HCT116 (cell line): ENCODE measurements around the gene TMEM222. TPM values are rescaled to one million over a fixed set of nuclear protein-coding genes. Genes with fewer than 3 reads are reported as not detected.

Source experiments
- ATAC-seq: fragments of 200-7000 bp; cut with Tn5 transposase; 2 replicates; pipeline ENCODE4 v1.9.1; 2020; ENCODE audit warnings: mild to moderate bottlenecking, moderate library complexity
- BruUV-seq: library from RNA; stranded (reverse); fragments of 400-500 nt; replicated peaks from 2 replicates; lab custom pipeline; 2021; lab: Mats Ljungman, UMichigan
- CTCF ChIA-PET: fragments of 300-600 bp; sonication (Branson Sonifier 250); formaldehyde crosslinking; loops from one replicate; lab custom pipeline; 2021; ENCODE audit warnings: antibody characterized with exemption; lab: Charles Lee
- POLR2A ChIA-PET: fragments of 300-600, 350-600 bp; sonication (Branson Sonifier 250); formaldehyde crosslinking; loops from one replicate; lab custom pipeline; 2021; ENCODE audit warnings: antibody characterized with exemption; lab: Charles Lee
- RAD21 ChIA-PET, 2 experiments: fragments of 300-600 bp; sonication (Branson Sonifier 250); formaldehyde crosslinking; loops; one replicate each; lab custom pipeline; 2023; ENCODE audit warnings: low total read pairs in 2 of 2; ENCODE audit not compliant: uncharacterized antibody in 2 of 2, unreplicated experiment in 2 of 2, low non-redundant PET in 1 of 2; lab: Charles Lee
- DNase-seq: peaks from one replicate; pipeline ENCODE4 v3.0.0-alpha.2; 2010; ENCODE audit warnings: low read depth, low spot score
- H2AFZ ChIP-seq: fragments of 200-600 bp; shearing (Covaris generic), sonication (generic); 2 replicates; pipeline ENCODE4 v1.6.1; 2017; ENCODE audit warnings: low read depth, mixed run types, mixed read lengths, antibody characterized with exemption, low read length; ENCODE audit not compliant: poor library complexity, severe bottlenecking
- H3K27ac ChIP-seq: 2 replicates; pipeline ENCODE4 v1.5.1; 2012; ENCODE audit warnings: low read depth, low read length
- H3K27me3 ChIP-seq: fragments of 200-600 bp; sonication (generic); 2 replicates; pipeline ENCODE4 v1.6.1; 2016; ENCODE audit warnings: mixed run types, low read length, mixed read lengths; ENCODE audit not compliant: insufficient read depth
- H3K36me3 ChIP-seq, 2 experiments: fragments of 200-500 bp in 1 of 2; fragments of 200-600 bp in 1 of 2; sonication (Bioruptor generic) in 1 of 2; sonication (generic) in 1 of 2; 2 replicates each; pipeline versions ENCODE4 v1.5.1 to v1.6.1; 2014 to 2016; ENCODE audit warnings: low read length in 2 of 2, inconsistent platforms in 1 of 2, mixed read lengths in 1 of 2, mixed run types in 1 of 2; ENCODE audit not compliant: insufficient read depth in 2 of 2, control insufficient read depth in 1 of 2
- H3K4me1 ChIP-seq, 2 experiments: fragments of 200-600 bp in 1 of 2; sonication (generic) in 1 of 2; 2 replicates each; pipeline versions ENCODE4 v1.5.1 to v1.6.1; 2012 to 2017; ENCODE audit warnings: low read length in 2 of 2, inconsistent platforms in 1 of 2, mild to moderate bottlenecking in 1 of 2, mixed read lengths in 1 of 2, mixed run types in 1 of 2, moderate library complexity in 1 of 2; ENCODE audit not compliant: insufficient read depth in 2 of 2, control insufficient read depth in 1 of 2
- H3K4me2 ChIP-seq: fragments of 200-600 bp; sonication (generic); 2 replicates; pipeline ENCODE4 v1.6.1; 2017; ENCODE audit warnings: mixed run types, low read length, mixed read lengths
- H3K4me3 ChIP-seq, 2 experiments: fragments of 200-600 bp in 1 of 2; sonication (generic) in 1 of 2; replicated peaks in 1 of 2; 2 replicates each; pipeline ENCODE4 v1.5.1; 2011 to 2016; ENCODE audit warnings: low read length in 2 of 2, control low read depth in 1 of 2, low read depth in 1 of 2, mild to moderate bottlenecking in 1 of 2, mixed read lengths in 1 of 2, mixed run types in 1 of 2
- H3K79me2 ChIP-seq: fragments of 200-600 bp; sonication (generic); 2 replicates; pipeline ENCODE4 v1.6.1; 2017; ENCODE audit warnings: mild to moderate bottlenecking, mixed run types, low read length, moderate library complexity, mixed read lengths; ENCODE audit not compliant: insufficient read depth
- H3K9ac ChIP-seq: fragments of 200-600 bp; sonication (generic); 2 replicates; pipeline ENCODE4 v1.6.1; 2016; ENCODE audit warnings: low read length, mixed read lengths
- H3K9me2 ChIP-seq: fragments of 200-600 bp; sonication (generic), shearing (Covaris generic); 2 replicates; pipeline ENCODE4 v1.6.1; 2017; ENCODE audit warnings: mixed run types, mild to moderate bottlenecking, moderate library complexity; ENCODE audit not compliant: insufficient read depth
- H3K9me3 ChIP-seq, 2 experiments: fragments of 200-500 bp in 1 of 2; fragments of 200-600 bp in 1 of 2; sonication (Bioruptor generic) in 1 of 2; sonication (generic) in 1 of 2; 2 replicates each; pipeline ENCODE4 v1.6.1; 2014 to 2017; ENCODE audit warnings: low read length in 2 of 2, mixed read lengths in 2 of 2, inconsistent platforms in 1 of 2, low read depth in 1 of 2, mild to moderate bottlenecking in 1 of 2, mixed run types in 1 of 2, moderate library complexity in 1 of 2; ENCODE audit not compliant: control insufficient read depth in 1 of 2, insufficient read depth in 1 of 2
- H4K20me1 ChIP-seq: fragments of 200-600 bp; sonication (generic), shearing (Covaris generic); 2 replicates; pipeline ENCODE4 v1.6.1; 2017; ENCODE audit warnings: mixed run types, mild to moderate bottlenecking, moderate library complexity; ENCODE audit not compliant: insufficient read depth
- CBX3 ChIP-seq: IDR thresholded peaks from 2 replicates; pipeline ENCODE4 v1.6.1; 2012; ENCODE audit warnings: low read depth
- CEBPB ChIP-seq: IDR thresholded peaks from 2 replicates; pipeline ENCODE4 v1.6.1; 2012; ENCODE audit warnings: low read depth
- EGR1 ChIP-seq: IDR thresholded peaks from 2 replicates; pipeline ENCODE4 v1.6.1; 2012; ENCODE audit warnings: low read depth
- EZH2 ChIP-seq: fragments of 200-600 bp; sonication (generic); IDR thresholded peaks from 2 replicates; pipeline ENCODE4 v1.6.1; 2017; ENCODE audit warnings: antibody characterized with exemption, mixed run types
- EZH2phosphoT487 ChIP-seq: fragments of 200-600 bp; IDR thresholded peaks from 2 replicates; pipeline ENCODE4 v1.6.1; 2018; ENCODE audit warnings: antibody characterized with exemption, borderline replicate concordance
- FOSL1 ChIP-seq: IDR thresholded peaks from 2 replicates; pipeline ENCODE4 v1.6.1; 2012; ENCODE audit warnings: low read depth
- JUND ChIP-seq: IDR thresholded peaks from 2 replicates; pipeline ENCODE4 v1.6.1; 2012
- POLR2AphosphoS5 ChIP-seq: IDR thresholded peaks from 2 replicates; pipeline ENCODE4 v1.6.1; 2011; ENCODE audit warnings: mild to moderate bottlenecking, low read depth, low read length, moderate library complexity
- SIN3A ChIP-seq: IDR thresholded peaks from 2 replicates; pipeline ENCODE4 v1.6.1; 2012; ENCODE audit warnings: low read depth
- SP1 ChIP-seq: IDR thresholded peaks from 2 replicates; pipeline ENCODE4 v1.6.1; 2012; ENCODE audit warnings: low read depth
- SRF ChIP-seq: IDR thresholded peaks from 2 replicates; pipeline ENCODE4 v1.6.1; 2012; ENCODE audit warnings: low read depth
- YY1 ChIP-seq: IDR thresholded peaks from 2 replicates; pipeline ENCODE4 v1.6.1; 2011; ENCODE audit warnings: low read length, low read depth, moderate library complexity, mild to moderate bottlenecking; ENCODE audit not compliant: insufficient replicate concordance; ENCODE audit errors: extremely low read depth
- ZFX ChIP-seq: fragments of 450-650 bp; IDR thresholded peaks from 2 replicates; pipeline ENCODE4 v1.6.1; 2017
- ZNF274 ChIP-seq: fragments of 200-500 bp; sonication (Bioruptor generic); IDR thresholded peaks from 2 replicates; pipeline ENCODE4 v1.6.1; 2014; ENCODE audit warnings: mild to moderate bottlenecking, low read depth, low read length, inconsistent platforms
- intact Hi-C: fragments of 100-400 bp; cut with micrococcal nuclease; formaldehyde crosslinking; loops from 2 replicates; pipeline ENCODE4 v1.10.0; 2022
- total RNA-seq: library from RNA; stranded (reverse); gene quantifications from one replicate; pipeline ENCODE4 v1.2.1, GENCODE V29; 2021; ENCODE audit not compliant: unreplicated experiment
- TF ChIP-seq, protein P1 (sequence below): IDR thresholded peaks from 2 replicates; pipeline ENCODE4 v1.6.1; 2012
- TF ChIP-seq, protein P2 (sequence below), 3 experiments: fragments of 200-600 bp in 1 of 3; sonication (generic) in 1 of 3; IDR thresholded peaks in 2 of 3; conservative IDR thresholded peaks in 1 of 3; 2 replicates each; pipeline ENCODE4 v1.5.1; 2012 to 2017; ENCODE audit warnings: low read depth in 2 of 3, low read length in 2 of 3, antibody characterized with exemption in 1 of 3, borderline replicate concordance in 1 of 3, control low read depth in 1 of 3, mild to moderate bottlenecking in 1 of 3, mixed read lengths in 1 of 3, mixed run types in 1 of 3, moderate library complexity in 1 of 3; ENCODE audit not compliant: insufficient read depth in 1 of 3
- TF ChIP-seq, protein P3 (sequence below): IDR thresholded peaks from 2 replicates; pipeline ENCODE4 v1.6.1; 2012

Gene TMEM222
- total RNA-seq, 1 experiment from 2014 or later, result 32.8 TPM

DNA sequence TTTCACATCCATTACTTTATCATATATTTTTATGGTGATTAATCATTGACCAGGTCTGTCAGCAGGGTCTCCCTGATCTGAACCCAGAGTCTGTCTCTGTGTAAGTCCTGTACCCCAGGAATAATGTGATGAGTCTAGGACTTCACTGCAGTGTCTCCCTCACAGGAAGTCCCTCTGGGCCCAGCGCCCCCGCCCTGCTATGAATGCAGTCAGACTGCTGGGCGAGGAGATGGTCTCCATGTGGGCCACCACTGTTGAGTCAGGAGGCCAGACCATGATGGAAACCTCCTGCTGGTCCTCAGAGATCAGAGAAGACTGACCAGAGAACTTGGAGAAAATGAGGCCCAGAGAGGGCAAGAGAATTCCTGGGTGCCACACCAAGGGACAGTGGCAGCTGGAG, 9.5 kb downstream of the TMEM222 start:
- Histone ChIP-seq H3K4me1 (no peaks in the 10 kb centered on the region), H3K27me3 (no peaks in the 10 kb centered on the region), H3K4me3 (no peak overlapping the region), H3K36me3 (peaks cover 22 to 38% of the 10 kb centered on the region in 2 experiments), H3K9me2 (no peaks in the 10 kb centered on the region), H3K79me2 (peaks cover 44% of the 10 kb centered on the region), H2AFZ (no peak overlapping the region), H3K9ac (no peak overlapping the region), H4K20me1 (no peaks in the 10 kb centered on the region), H3K9me3 (no peaks in the 10 kb centered on the region), H3K4me2 (no peak overlapping the region), H3K27ac (no peak overlapping the region)
- BruUV-seq, result no TSS peak
- CTCF ChIA-PET, result interaction anchor here (2.1 kb wide), 1 partner anchor 29 kb away, joined by 7 read pairs; no protein-coding TSS in a partner anchor
- no peak for TF ChIP-seq CBX3
- no peak for TF ChIP-seq CEBPB
- TF ChIP-seq SRF, result no peak
- TF ChIP-seq, protein P1, sequence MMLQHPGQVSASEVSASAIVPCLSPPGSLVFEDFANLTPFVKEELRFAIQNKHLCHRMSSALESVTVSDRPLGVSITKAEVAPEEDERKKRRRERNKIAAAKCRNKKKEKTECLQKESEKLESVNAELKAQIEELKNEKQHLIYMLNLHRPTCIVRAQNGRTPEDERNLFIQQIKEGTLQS, result no peak
- no peak for TF ChIP-seq POLR2AphosphoS5
- TF ChIP-seq ZNF274, result no peak
- TF ChIP-seq SIN3A, result no peak
- intact Hi-C loops, result no loop called here
- POLR2A ChIA-PET, result no interaction called here
- no peak for DNase-seq
- no peak for ATAC-seq
- RAD21 ChIA-PET, result no interaction called here

DNA sequence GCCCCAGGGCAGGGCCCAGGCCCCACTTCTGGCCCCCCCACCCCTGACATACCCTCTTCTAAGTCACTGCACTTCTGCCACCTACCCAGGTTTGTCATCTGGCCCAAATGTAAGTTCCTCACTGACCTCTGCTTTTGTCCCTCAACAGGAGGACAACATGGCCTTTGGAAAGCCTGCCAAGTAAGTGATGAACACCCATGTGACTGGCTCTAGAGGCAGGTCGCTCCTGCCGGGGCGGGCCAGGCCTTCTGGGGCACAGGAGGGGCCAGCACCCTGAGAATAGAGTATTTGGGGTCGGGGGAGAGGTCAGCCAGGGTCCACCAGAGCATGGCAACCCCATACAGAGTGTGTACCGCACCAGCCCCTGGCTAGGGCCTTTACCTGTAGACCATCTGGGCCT, 10.0 kb downstream of the TMEM222 start:
- ATAC-seq (no peak), DNase-seq (no peak)
- H3K9me2 ChIP-seq, result no peaks in the 10 kb centered on the region
- H3K4me1 ChIP-seq, result no peaks in the 10 kb centered on the region
- RAD21 ChIA-PET, result interaction anchor here in 1 of 2 experiments (0.9 kb wide), 1 partner anchor 37 kb away, joined by 3 read pairs; no protein-coding TSS in a partner anchor
- no peak overlapping the region for H3K4me2 ChIP-seq
- peaks cover 20 to 40% of the 10 kb centered on the region in 2 experiments for H3K36me3 ChIP-seq
- H3K27me3 ChIP-seq, result no peaks in the 10 kb centered on the region
- no TSS peak for BruUV-seq
- H3K4me3 ChIP-seq, result no peak overlapping the region
- intact Hi-C loops, result no loop called here
- H3K79me2 ChIP-seq, result peaks cover 39% of the 10 kb centered on the region
- no peak overlapping the region for H2AFZ ChIP-seq
- POLR2A ChIA-PET, result interaction anchor here (1.2 kb wide), 1 partner anchor 12 kb away, joined by 3 read pairs; no protein-coding TSS in a partner anchor
- CTCF ChIA-PET, result interaction anchor here (0.7 to 2.2 kb wide), 9 partner anchors 10 to 66 kb away, joined by 3 to 13 read pairs (median 6); partner anchors contain the start of genes GPR3 and SYTL1
- H3K9ac ChIP-seq, result no peak overlapping the region
- no peak overlapping the region; the same call in 1 of the 2 replicates for H3K27ac ChIP-seq
- H4K20me1 ChIP-seq, result no peaks in the 10 kb centered on the region
- H3K9me3 ChIP-seq, result no peaks in the 10 kb centered on the region
- TF ChIP-seq EZH2phosphoT487 (no peak), JUND (no peak), YY1 (no peak), EZH2 (no peak), ZFX (no peak), EGR1 (no peak), FOSL1 (no peak), SP1 (no peak)
- TF ChIP-seq, protein P2, sequence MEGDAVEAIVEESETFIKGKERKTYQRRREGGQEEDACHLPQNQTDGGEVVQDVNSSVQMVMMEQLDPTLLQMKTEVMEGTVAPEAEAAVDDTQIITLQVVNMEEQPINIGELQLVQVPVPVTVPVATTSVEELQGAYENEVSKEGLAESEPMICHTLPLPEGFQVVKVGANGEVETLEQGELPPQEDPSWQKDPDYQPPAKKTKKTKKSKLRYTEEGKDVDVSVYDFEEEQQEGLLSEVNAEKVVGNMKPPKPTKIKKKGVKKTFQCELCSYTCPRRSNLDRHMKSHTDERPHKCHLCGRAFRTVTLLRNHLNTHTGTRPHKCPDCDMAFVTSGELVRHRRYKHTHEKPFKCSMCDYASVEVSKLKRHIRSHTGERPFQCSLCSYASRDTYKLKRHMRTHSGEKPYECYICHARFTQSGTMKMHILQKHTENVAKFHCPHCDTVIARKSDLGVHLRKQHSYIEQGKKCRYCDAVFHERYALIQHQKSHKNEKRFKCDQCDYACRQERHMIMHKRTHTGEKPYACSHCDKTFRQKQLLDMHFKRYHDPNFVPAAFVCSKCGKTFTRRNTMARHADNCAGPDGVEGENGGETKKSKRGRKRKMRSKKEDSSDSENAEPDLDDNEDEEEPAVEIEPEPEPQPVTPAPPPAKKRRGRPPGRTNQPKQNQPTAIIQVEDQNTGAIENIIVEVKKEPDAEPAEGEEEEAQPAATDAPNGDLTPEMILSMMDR (IDR thresholded peaks at IDR 0.05 in 2 of 3, conservative IDR thresholded peaks at IDR 0.05 in 1 of 3; ENCODE audit: borderline replicate concordance in 1 of 3, insufficient read depth in 1 of 3, low read depth in 2 of 3, low read length in 2 of 3), result no peak
- TF ChIP-seq, protein P3, sequence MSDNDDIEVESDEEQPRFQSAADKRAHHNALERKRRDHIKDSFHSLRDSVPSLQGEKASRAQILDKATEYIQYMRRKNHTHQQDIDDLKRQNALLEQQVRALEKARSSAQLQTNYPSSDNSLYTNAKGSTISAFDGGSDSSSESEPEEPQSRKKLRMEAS, result no peak
- TF ChIP-seq, protein P1, result no peak
